NCI-H2196 (cell line): ENCODE measurements around the gene SUN1.
"Not testable (repeated sequence)": the region's sequence is repeated elsewhere in the genome, so short reads cannot be mapped to it uniquely, and the experiment has no call there.

Experiments used
- DNase-seq: peaks from one replicate; lab custom pipeline; 2025; ENCODE audit not compliant: unreplicated experiment; lab: John Stamatoyannopoulos, UW

SUN1 gene, protein sequence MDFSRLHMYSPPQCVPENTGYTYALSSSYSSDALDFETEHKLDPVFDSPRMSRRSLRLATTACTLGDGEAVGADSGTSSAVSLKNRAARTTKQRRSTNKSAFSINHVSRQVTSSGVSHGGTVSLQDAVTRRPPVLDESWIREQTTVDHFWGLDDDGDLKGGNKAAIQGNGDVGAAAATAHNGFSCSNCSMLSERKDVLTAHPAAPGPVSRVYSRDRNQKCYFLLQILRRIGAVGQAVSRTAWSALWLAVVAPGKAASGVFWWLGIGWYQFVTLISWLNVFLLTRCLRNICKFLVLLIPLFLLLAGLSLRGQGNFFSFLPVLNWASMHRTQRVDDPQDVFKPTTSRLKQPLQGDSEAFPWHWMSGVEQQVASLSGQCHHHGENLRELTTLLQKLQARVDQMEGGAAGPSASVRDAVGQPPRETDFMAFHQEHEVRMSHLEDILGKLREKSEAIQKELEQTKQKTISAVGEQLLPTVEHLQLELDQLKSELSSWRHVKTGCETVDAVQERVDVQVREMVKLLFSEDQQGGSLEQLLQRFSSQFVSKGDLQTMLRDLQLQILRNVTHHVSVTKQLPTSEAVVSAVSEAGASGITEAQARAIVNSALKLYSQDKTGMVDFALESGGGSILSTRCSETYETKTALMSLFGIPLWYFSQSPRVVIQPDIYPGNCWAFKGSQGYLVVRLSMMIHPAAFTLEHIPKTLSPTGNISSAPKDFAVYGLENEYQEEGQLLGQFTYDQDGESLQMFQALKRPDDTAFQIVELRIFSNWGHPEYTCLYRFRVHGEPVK

GRCh38 chr7:832167-832967, at the start of gene SUN1:
Gene SUN1 (plus strand): TSS chr7:832476. CDS start chr7:832525, 49 bp downstream.
- no peak for DNase-seq

GRCh38 chr7:782718-783449, 49.4 kb upstream of the SUN1 start:
- no peak for DNase-seq

DNA sequence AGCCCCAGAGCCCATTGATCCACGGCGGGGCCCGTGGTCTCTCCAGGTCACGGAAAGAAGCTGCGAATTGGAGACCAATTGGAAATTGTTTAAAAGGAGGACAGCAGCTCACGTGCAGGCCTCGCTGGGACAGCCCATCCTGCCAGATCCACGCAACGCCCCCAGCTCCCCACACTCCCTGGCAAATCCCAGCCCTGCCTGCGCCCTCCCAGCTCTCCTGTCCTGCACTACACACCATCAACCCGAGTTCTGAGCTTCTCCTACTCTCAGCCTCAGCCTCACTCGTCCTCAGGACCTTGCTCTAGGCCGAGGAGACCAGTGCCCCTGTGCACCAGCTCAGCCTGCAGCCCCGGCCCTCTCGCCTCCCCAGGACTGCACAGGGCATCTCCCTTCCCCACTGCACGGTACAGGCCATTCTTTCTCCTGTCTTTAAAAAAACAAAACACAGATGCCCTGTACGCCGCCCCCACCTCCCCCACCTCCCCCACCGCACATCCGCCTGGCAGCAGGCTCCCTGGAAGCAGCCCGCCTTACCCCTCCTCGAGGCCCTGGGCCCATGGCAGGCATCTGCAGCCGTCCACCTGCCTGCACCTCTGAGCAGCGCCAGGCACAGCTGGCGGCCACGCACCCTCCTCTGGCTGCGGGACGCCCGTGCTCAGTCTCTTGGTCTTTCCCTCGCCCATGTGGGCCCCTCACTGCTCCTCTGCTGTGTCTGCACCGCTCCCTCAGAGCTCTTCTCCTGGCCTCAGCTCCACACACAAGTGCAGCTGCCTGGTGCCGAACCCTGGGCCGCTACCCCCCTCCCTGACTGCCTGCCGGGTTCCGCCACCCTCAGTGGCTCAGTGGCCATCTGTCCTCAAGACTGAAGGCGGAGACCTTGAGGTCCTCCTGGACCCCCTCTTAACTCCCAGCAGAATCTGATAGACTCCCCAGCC, 48.5 kb upstream of the SUN1 start:
- no peak for DNase-seq

GRCh38 chr7:784971-785370, 47.3 kb upstream of the SUN1 start:
- DNase-seq = no peak

DNA sequence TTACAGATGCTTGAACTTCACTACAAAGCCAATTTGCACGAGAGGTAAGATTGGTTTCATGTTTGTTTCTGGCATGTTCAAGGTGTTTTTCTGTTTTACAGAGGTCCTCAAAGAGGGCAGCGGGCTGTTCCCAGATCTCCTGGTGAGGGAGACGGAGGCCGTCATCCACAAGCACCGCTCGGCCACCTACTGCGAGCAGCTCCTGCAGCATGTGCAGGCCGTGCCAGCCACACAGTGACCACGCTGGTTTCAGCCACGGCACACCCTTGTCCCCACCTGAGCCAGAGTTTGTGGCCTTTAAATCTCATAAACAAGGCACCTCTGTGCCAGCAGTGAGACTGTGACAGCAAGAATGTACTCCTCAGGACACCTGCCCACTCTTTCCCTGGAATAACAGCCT, 46.9 kb upstream of the SUN1 start:
- DNase-seq = no peak

DNA sequence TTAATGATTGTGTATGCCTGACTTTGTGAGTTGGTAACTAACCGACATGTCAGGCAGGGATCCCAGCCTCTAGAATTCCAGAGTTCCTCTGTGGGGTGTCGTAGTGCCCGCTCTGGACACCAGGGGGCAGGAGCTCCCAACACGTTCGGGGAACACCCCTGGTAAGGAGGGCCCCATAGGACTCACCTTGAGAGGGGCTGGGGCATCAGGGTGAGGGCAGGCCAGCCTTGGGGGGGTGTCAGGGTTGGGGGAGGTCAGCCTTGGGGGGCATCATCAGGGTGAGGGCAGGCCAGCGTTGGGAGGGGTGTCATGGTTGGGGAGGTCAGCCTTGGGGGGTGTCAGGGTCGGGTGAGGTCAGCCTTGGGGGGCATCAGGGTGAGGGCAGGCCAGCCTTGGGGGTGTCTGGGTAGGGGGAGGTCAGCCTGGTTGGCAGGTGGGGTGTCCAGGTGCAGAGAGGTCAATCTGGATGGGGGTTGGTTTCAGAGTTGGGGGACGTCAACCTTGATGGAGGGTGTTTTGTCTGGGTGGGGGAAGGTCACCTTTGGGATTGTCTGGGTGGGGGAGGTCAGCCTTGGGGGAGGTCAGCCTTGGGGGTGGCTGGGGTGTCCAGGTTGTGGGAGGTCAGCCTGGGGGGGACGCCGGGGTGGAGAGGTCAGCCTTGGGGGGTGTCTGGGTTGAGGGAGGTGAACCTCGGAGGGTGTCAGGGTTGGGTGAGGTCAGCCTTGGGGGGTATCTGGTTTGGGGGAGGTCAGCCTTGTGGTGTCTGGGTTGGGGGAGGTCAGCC, 45.6 kb upstream of the SUN1 start:
- DNase-seq = peak; percentile 73

DNA sequence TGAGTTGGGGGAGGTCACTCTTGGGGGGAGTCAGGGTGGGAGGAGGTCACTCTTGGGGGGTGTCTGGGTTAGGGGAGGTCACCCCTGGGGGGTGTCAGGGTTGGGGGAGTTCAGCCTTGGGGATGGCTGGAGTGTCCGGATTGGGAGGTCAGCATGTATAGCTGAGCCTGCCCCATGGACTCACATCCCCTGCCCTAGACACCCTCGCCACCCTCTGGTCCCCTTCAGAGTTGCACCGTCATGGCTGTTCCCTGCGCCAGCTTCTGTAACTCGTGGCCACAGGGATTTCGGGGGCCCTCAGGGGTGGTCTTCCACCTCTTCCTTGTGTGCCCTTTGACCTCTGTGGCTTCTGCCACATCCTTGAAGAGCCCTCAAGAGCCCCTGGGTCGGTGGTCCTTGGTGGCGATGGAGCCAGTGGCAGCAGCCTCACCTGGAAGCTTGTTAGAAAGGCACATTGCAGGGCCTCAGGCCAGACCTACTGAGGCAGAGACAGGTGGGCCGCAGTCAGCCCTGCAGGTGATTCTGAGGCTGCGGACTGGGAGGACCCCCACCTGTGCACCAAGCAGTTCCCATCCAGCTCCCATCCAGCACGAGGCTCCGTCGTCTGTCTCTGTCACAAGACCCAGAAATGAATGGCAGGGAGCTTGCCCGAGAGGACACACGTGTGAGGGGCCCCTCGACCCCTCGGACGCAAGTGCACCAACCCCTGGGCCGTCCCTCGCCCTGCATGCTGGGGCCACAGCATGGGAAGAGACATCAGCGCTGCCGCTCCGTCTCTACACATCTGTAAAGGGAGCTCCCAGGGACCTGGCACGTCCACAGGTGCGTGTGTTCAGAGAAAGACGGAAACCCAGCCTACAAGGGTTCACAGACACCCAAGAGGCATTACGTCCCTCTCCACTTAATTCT, 44.7 kb upstream of the SUN1 start:
- DNase-seq = no peak

DNA sequence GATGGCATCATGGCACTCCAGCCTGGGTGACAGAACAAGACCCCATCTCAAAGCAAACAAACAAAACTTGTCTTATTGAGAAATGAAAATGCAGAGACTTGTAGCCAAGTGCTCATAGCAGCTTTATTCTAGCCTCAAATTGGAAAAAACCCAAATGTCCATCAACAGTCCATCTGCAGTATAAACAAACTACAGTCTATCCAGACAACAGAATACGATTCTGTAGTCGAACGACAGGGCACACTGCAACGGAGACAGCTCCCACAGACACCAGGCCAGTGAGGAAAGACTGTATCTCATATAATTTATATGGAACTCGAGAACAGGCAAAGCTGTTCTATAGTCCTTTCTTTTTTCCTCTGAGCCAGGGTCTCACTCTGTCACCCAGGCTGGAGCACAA, 40.8 kb upstream of the SUN1 start:
- DNase-seq = no peak

- DNase-seq = no peak
Observed at GRCh38 chr7:794207-794606, 38.1 kb upstream of the SUN1 start.

- no peak for DNase-seq
Observed at GRCh38 chr7:794671-795329, 37.5 kb upstream of the SUN1 start.

DNA sequence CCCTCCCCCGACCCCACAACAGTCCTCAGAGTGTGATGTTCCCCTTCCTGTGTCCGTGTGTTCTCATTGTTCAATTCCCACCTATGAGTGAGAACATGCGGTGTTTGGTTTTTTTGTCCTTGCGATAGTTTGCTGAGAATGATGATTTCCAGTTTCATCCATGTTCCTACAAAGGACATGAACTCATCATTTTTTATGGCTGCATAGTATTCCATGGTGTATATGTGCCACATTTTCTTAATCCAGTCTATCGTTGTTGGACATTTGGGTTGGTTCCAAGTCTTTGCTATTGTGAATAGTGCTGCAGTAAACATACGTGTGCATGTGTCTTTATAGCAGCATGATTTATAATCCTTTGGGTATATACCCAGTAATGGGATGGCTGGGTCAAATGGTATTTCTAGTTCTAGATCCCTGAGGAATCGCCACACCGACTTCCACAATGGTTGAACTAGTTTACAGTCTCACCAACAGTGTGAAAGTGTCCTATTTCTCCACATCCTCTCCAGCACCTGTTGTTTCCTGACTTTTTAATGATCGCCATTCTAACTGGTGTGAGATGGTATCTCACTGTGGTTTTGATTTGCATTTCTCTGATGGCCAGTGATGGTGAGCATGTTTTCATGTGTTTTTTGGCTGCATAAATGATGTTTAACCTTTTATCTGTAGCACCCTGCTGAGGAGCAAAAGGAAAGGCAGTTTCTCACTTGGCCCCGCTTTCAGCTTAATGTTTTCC, 35.7 kb upstream of the SUN1 start:
- not testable (repeated sequence) for DNase-seq

- DNase-seq = no peak
Observed at GRCh38 chr7:798921-799470, 33.3 kb upstream of the SUN1 start.

DNA sequence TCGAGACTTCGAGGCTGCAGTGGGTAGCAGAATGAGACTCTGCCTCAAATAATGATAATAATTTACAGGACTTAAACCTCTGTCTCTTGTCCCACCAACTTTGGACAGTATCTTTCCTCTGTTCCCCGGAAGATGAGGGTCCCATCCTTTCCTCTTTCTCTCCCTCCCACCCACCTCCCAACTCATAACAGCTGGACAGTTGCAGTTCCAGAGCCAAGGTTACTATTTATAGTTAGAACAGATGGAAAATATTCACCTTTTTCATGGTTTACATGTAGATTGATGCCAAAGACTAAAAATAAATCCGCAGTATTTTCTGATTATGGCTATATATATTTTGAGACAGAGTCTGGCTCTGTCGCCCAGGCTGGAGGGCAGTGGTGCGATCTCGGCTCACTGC, 31.6 kb upstream of the SUN1 start:
- DNase-seq = no peak

DNA sequence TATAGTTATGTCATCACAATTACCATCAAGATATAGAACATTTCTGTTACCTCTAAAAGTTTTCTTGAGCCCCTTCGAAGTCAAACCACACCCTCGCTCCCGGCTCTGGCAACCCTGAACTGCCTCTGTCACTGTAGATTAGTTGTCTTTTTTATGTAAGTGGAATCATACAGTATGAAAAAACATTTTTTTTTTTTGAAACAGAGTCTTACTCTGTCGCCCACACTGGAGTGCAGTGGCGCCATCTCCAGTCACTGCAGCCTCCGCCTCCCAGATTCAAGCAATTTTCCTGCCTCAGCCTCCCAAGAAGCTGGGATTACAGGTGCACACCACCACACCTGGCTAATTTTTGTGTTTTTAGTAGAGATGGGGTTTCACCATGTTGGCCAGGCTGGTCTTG, 30.9 kb upstream of the SUN1 start:
- DNase-seq = not testable (repeated sequence)

DNA sequence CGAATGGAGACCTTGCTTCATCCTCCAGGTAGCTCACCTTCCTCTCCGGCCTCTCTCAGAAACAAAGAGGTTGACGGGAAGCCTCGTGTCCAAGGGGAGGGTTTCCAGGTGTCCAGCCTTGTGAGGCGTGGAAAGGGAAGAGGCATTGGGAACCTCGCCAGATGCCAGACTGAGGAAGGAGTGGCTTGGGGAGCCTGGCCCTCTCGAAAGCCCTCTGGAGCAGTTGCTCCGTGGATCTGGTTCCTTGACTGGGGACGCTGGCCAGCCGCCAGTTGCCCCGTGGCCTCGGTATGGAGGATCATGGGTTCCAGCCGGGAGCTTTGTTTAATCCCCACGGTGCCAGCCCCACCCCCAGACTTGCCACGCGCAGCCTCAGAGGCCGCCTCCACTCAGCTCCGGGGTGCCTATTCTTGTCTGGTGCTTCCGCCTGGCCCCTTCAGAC, 30.3 kb upstream of the SUN1 start:
- DNase-seq = peak; percentile 80

GRCh38 chr7:802500-803242, 29.6 kb upstream of the SUN1 start:
- no peak for DNase-seq
